Memory B cell (primary cell): Measurements from ENCODE around the gene MYB.

ENCODE experiments used
- ATAC-seq: fragments of 150-1000 bp; cut with Tn5 transposase; 2 replicates; pipeline ENCODE4 v1.10.0; 2021; ENCODE audit warnings: low read depth, mild to moderate bottlenecking, moderate library complexity
- DNase-seq, 2 donors: peaks; one replicate each; pipeline ENCODE4 v3.0.0; 2022; ENCODE audit warnings: low spot score in 2 of 2
- H3K27ac Mint-ChIP-seq: one replicate; pipeline ENCODE4 v1.8.0; 2022; ENCODE audit warnings: mild to moderate bottlenecking, moderate library complexity, mixed read lengths
- H3K27me3 Mint-ChIP-seq: one replicate; pipeline ENCODE4 v1.8.0; 2022; ENCODE audit warnings: mixed read lengths
- H3K36me3 Mint-ChIP-seq: one replicate; pipeline ENCODE4 v1.8.0; 2022; ENCODE audit warnings: mild to moderate bottlenecking, mixed read lengths
- H3K4me1 Mint-ChIP-seq: one replicate; pipeline ENCODE4 v1.8.0; 2022; ENCODE audit warnings: mixed read lengths
- H3K4me3 Mint-ChIP-seq: one replicate; pipeline ENCODE4 v1.8.0; 2022; ENCODE audit warnings: mild to moderate bottlenecking, moderate library complexity, mixed read lengths
- H3K9me3 Mint-ChIP-seq: one replicate; pipeline ENCODE4 v1.8.0; 2022; ENCODE audit warnings: mixed read lengths

Gene MYB

GRCh38 chr6:135268740-135269139, 87.6 kb downstream of the MYB start:
- Mint-ChIP-seq H3K4me3 (no peak overlapping the region), H3K9me3 (no peaks in the 10 kb centered on the region), H3K27ac (no peak overlapping the region), H3K27me3 (peaks cover 3% of the 10 kb centered on the region), H3K36me3 (no peaks in the 10 kb centered on the region), H3K4me1 (no peaks in the 10 kb centered on the region)
- DNase-seq (no peak), ATAC-seq (no peak)
